Fibroblast of lung (primary cell): Measurements from ENCODE around the gene RASGEF1C. TPM values are rescaled to one million over a fixed set of nuclear protein-coding genes. Genes with fewer than 3 reads are reported as not detected.

Source experiments
- DNase-seq, 2 donors: peaks; one replicate each; pipeline versions ENCODE4 v3.0.0 to v3.0.0-alpha.2; 2010; ENCODE audit warnings: low read depth in 2 of 2
- H2AFZ ChIP-seq: 2 replicates; pipeline ENCODE4 v1.5.1; 2012; ENCODE audit warnings: low read length, control low read depth, inconsistent platforms
- H3K27ac ChIP-seq: 2 replicates; pipeline ENCODE4 v1.5.1; 2011; ENCODE audit warnings: low read length, control low read depth; ENCODE audit not compliant: insufficient read depth
- H3K27me3 ChIP-seq: 2 replicates; pipeline ENCODE4 v1.5.1; 2011; ENCODE audit warnings: mild to moderate bottlenecking, low read length; ENCODE audit not compliant: control insufficient read depth, insufficient read depth
- H3K36me3 ChIP-seq: 2 replicates; pipeline ENCODE4 v1.5.1; 2011; ENCODE audit warnings: low read length; ENCODE audit not compliant: control insufficient read depth, insufficient read depth
- H3K4me1 ChIP-seq: 2 replicates; pipeline ENCODE4 v1.5.1; 2011; ENCODE audit warnings: low read length; ENCODE audit not compliant: control insufficient read depth, insufficient read depth; ENCODE audit errors: extremely low read depth
- H3K4me2 ChIP-seq: 2 replicates; pipeline ENCODE4 v1.5.1; 2011; ENCODE audit warnings: low read length, control low read depth; ENCODE audit not compliant: insufficient read depth; ENCODE audit errors: extremely low read depth
- H3K4me3 ChIP-seq, 4 experiments: fragments of 200-600 bp in 1 of 4; sonication (generic) in 1 of 4; replicated peaks in 1 of 4; 2 replicates each; pipeline ENCODE4 v1.5.1; 2011 to 2016; ENCODE audit warnings: low read length in 4 of 4, low read depth in 3 of 4, mild to moderate bottlenecking in 3 of 4, control low read depth in 2 of 4, inconsistent platforms in 1 of 4, mixed read lengths in 1 of 4; ENCODE audit not compliant: insufficient read depth in 1 of 4; ENCODE audit errors: control extremely low read depth in 1 of 4
- H3K79me2 ChIP-seq: 2 replicates; pipeline ENCODE4 v1.5.1; 2012; ENCODE audit warnings: mild to moderate bottlenecking, low read length, inconsistent platforms; ENCODE audit not compliant: control insufficient read depth, insufficient read depth
- H3K9ac ChIP-seq: 2 replicates; pipeline ENCODE4 v1.5.1; 2011; ENCODE audit warnings: mild to moderate bottlenecking, low read length, control low read depth; ENCODE audit not compliant: insufficient read depth
- H3K9me3 ChIP-seq: 2 replicates; pipeline ENCODE4 v1.5.1; 2012; ENCODE audit warnings: low read depth, low read length; ENCODE audit not compliant: control insufficient read depth, insufficient read depth
- H4K20me1 ChIP-seq: 2 replicates; pipeline ENCODE4 v1.5.1; 2011; ENCODE audit warnings: low read length; ENCODE audit not compliant: control insufficient read depth, insufficient read depth; ENCODE audit errors: extremely low read depth
- CTCF ChIP-seq, 2 donors: IDR thresholded peaks in 1 of 2; conservative IDR thresholded peaks in 1 of 2; 1 replicate in 1 of 2; 2 replicates in 1 of 2; pipeline ENCODE4 v1.5.1; 2011 to 2012; ENCODE audit warnings: low read length in 2 of 2, control low read depth in 1 of 2, inconsistent platforms in 1 of 2, low read depth in 1 of 2, mild to moderate bottlenecking in 1 of 2
- EZH2 ChIP-seq: IDR thresholded peaks from 2 replicates; pipeline ENCODE4 v1.5.1; 2012; ENCODE audit warnings: low read length, control low read depth, mild to moderate bottlenecking; ENCODE audit errors: missing control alignments
- polyA plus RNA-seq, 2 donors: library from polyadenylated mRNA; depleted of rRNA in 1 of 2; stranded (reverse) in 1 of 2; unstranded in 1 of 2; fragments of >200 nt; gene quantifications; 2 replicates each; pipeline ENCODE4 v1.2.1, GENCODE V29; 2011 to 2012; ENCODE audit warnings: missing spikeins in 1 of 2
- total RNA-seq: library from RNA; depleted of rRNA; stranded (reverse); fragments of >200 nt; gene quantifications from 2 replicates; pipeline ENCODE4 v1.2.1, GENCODE V29; 2014

The RASGEF1C gene
- total and polyA plus RNA-seq, 2 donors (not counting 1 experiment from before 2014, with no cell fraction given), result under 0.01 TPM; not detected in 1

- H4K20me1 ChIP-seq, result no peaks in the 10 kb centered on the region
- DNase-seq, result no peak
- H3K27me3 ChIP-seq, result no peaks in the 10 kb centered on the region
Observed at GRCh38 chr5:180101451-180102105, 107.4 kb downstream of the RASGEF1C start.

GRCh38 chr5:180100621-180101450 lies 108.2 kb downstream of the RASGEF1C start:
- Histone ChIP-seq H2AFZ (no peak overlapping the region), H4K20me1 (no peaks in the 10 kb centered on the region), H3K27me3 (no peaks in the 10 kb centered on the region), H3K9ac (no peak overlapping the region), H3K4me3 (no peak overlapping the region), H3K79me2 (no peaks in the 10 kb centered on the region), H3K36me3 (no peaks in the 10 kb centered on the region), H3K4me2 (no peak overlapping the region), H3K27ac (no peak overlapping the region), H3K9me3 (no peaks in the 10 kb centered on the region), H3K4me1 (no peaks in the 10 kb centered on the region)
- TF ChIP-seq EZH2 (no peak), CTCF (conservative IDR thresholded peaks at IDR 0.05 in 1 of 2, IDR thresholded peaks at IDR 0.05 in 1 of 2; ENCODE audit: low read depth in 1 of 2, low read length in 2 of 2) (no peak)
- no peak for DNase-seq

More at GRCh38 chr5:180101451-180102105, 107.4 kb downstream of the RASGEF1C start:
- Histone ChIP-seq H3K9ac (no peak overlapping the region), H3K9me3 (no peaks in the 10 kb centered on the region), H3K27ac (no peak overlapping the region), H3K4me1 (no peaks in the 10 kb centered on the region), H3K79me2 (no peaks in the 10 kb centered on the region), H3K4me2 (no peak overlapping the region), H3K36me3 (no peaks in the 10 kb centered on the region), H2AFZ (no peak overlapping the region), H3K4me3 (no peak overlapping the region)
- TF ChIP-seq CTCF (conservative IDR thresholded peaks at IDR 0.05 in 1 of 2, IDR thresholded peaks at IDR 0.05 in 1 of 2; ENCODE audit: low read depth in 1 of 2, low read length in 2 of 2) (no peak), EZH2 (no peak)

- no peaks in the 10 kb centered on the region for H3K4me1 ChIP-seq
- H4K20me1 ChIP-seq, result no peaks in the 10 kb centered on the region
- H2AFZ ChIP-seq, result no peak overlapping the region
- no peaks in the 10 kb centered on the region for H3K27me3 ChIP-seq
- no peak for DNase-seq
- no peak overlapping the region for H3K9ac ChIP-seq
- no peak overlapping the region for H3K4me3 ChIP-seq
- H3K9me3 ChIP-seq, result no peaks in the 10 kb centered on the region
- no peaks in the 10 kb centered on the region for H3K79me2 ChIP-seq
- no peak overlapping the region for H3K27ac ChIP-seq
- no peaks in the 10 kb centered on the region for H3K36me3 ChIP-seq
- TF ChIP-seq EZH2, result no peak
- no peak for TF ChIP-seq CTCF (conservative IDR thresholded peaks at IDR 0.05 in 1 of 2, IDR thresholded peaks at IDR 0.05 in 1 of 2; ENCODE audit: low read depth in 1 of 2, low read length in 2 of 2)
- no peak overlapping the region for H3K4me2 ChIP-seq
Observed at GRCh38 chr5:180099733-180100611, 109.0 kb downstream of the RASGEF1C start.
